ENCODE data around the gene BAD. TPM values are rescaled to one million over a fixed set of nuclear protein-coding genes. Genes with fewer than 3 reads are reported as not detected.

Gene BAD
- total RNA-seq, 4 donors from 2014 or later = 57.1 to 71.9 (median 64.4) TPM

DNA sequence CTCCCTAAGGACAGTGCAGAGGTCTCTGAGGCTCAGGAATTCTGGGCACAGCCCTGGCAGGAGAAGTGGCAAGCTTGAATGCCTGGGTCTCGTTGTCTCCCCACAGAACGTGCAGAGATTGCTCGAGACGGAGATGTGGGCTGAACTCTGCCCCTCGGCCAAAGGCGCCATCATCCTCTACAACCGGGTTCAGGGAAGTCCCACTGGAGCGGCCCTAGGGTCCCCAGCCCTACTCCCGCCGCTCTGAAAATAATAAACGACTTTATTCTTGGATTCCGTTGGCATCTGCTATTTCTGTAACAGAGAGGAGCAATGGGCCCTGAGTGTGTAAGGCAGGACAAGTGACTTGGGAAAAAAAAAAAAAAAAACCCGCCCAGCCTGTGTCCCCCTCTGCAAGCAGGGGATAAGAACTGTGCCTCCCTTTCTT, 54.7 kb downstream of the BAD start:
- H3K4me1 ChIP-seq = peaks cover 81% of the 10 kb centered on the region
- WGBS = 19% methylated on average over 13 of the region's 13 CpGs
- peak overlapping the region; percentile 90 for H3K27ac ChIP-seq

DNA sequence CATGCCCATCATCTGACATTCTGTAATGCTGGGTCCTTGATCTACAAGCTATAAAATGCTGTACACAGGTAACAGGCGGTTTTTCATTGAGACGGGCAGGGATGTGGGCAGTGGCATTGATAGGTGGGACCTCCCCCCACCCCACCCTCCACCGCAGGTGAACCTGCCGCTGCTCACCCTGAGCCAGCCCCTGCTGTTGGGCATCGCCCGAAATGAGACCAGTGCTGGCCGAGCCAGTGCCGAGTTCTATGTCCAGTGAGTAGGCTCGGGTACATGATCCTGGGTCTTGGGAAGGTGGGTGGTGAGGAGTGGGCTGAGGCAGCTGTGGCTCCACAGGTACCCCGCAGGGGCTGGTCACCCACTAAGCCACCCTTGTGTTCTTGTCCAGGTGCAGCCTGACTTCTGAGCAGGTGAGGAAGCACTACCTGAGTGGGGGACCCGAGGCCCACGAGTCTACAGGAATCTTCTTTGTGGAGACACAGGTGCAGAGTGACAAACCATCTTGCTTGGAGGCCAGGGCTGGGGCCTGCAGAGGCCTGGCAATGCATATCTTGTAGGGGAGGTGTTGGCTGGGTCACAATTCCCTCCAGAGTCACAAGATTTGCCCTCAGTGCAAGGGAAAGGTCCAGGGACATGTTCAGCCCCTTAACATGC, 55.2 kb downstream of the BAD start:
- H3K9me3 ChIP-seq = no peaks in the 10 kb centered on the region
- H3K4me1 ChIP-seq = peaks cover 86% of the 10 kb centered on the region
- TF ChIP-seq POLR2A (IDR thresholded peaks at IDR 0.05) (no peak), POLR2AphosphoS5 (IDR thresholded peaks at IDR 0.05) (no peak), EP300 (IDR thresholded peaks at IDR 0.05) (no peak)
- TF ChIP-seq, protein P1, sequence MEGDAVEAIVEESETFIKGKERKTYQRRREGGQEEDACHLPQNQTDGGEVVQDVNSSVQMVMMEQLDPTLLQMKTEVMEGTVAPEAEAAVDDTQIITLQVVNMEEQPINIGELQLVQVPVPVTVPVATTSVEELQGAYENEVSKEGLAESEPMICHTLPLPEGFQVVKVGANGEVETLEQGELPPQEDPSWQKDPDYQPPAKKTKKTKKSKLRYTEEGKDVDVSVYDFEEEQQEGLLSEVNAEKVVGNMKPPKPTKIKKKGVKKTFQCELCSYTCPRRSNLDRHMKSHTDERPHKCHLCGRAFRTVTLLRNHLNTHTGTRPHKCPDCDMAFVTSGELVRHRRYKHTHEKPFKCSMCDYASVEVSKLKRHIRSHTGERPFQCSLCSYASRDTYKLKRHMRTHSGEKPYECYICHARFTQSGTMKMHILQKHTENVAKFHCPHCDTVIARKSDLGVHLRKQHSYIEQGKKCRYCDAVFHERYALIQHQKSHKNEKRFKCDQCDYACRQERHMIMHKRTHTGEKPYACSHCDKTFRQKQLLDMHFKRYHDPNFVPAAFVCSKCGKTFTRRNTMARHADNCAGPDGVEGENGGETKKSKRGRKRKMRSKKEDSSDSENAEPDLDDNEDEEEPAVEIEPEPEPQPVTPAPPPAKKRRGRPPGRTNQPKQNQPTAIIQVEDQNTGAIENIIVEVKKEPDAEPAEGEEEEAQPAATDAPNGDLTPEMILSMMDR (IDR thresholded peaks at IDR 0.05) = no peak
- 93% methylated on average over 3 of the region's 12 CpGs for WGBS
- DNase-seq (ENCODE audit: low spot score in 2 of 2) = no peak
- H3K27me3 ChIP-seq = no peaks in the 10 kb centered on the region
- H3K36me3 ChIP-seq = no peaks in the 10 kb centered on the region
- H3K4me3 ChIP-seq = peak overlapping the region; percentile 86
- peak overlapping the region; percentile 90 for H3K27ac ChIP-seq

More for the DNA sequence above, 54.7 kb downstream of the BAD start:
- TF ChIP-seq POLR2AphosphoS5 (IDR thresholded peaks at IDR 0.05) (no peak), EP300 (IDR thresholded peaks at IDR 0.05) (no peak), POLR2A (IDR thresholded peaks at IDR 0.05) (no peak)
- TF ChIP-seq, protein P1 (IDR thresholded peaks at IDR 0.05) = no peak
- DNase-seq (ENCODE audit: low spot score in 2 of 2) = no peak
- Histone ChIP-seq H3K9me3 (no peaks in the 10 kb centered on the region), H3K36me3 (no peaks in the 10 kb centered on the region), H3K4me3 (peak overlapping the region; percentile 86), H3K27me3 (no peaks in the 10 kb centered on the region)

DNA sequence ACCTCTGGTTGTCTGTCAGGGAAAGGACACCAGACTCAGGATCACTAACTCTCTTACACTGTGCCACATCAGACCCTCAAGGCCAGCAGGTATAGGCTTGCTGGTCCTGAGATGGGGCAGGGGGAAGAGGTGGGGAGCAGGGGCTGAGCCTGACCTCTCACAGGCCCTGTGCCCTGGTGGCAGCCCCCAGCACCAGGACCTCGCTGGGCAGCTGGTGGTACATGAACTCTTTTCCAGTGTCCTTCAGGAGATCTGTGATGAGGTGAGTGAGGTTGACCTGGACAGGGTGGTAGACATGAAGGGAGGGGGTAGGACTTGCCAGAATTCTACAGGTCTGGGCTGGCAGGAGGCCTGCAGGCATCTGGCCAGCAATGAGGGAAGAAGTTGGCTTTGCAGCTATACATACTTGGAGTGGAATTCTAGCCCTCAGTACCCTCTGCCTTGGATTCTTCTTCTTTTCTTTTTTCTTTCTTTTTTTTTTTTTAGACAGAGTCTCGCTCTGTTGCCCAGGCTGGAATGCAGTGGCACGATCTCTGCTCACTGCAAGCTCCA, 57.0 kb downstream of the BAD start:
- H3K27ac ChIP-seq = no peak overlapping the region
- WGBS = 66% methylated on average over 2 of the region's 3 CpGs
- no peaks in the 10 kb centered on the region for H3K9me3 ChIP-seq
- no peak for DNase-seq (ENCODE audit: low spot score in 2 of 2)
- no peaks in the 10 kb centered on the region for H3K36me3 ChIP-seq
- peak overlapping the region; percentile 88 for H3K4me3 ChIP-seq
- H3K4me1 ChIP-seq = peaks cover 79% of the 10 kb centered on the region
- no peaks in the 10 kb centered on the region for H3K27me3 ChIP-seq
- TF ChIP-seq POLR2A (IDR thresholded peaks at IDR 0.05) (no peak), POLR2AphosphoS5 (IDR thresholded peaks at IDR 0.05) (no peak), EP300 (IDR thresholded peaks at IDR 0.05) (no peak)
- TF ChIP-seq, protein P1 (IDR thresholded peaks at IDR 0.05) = no peak

DNA sequence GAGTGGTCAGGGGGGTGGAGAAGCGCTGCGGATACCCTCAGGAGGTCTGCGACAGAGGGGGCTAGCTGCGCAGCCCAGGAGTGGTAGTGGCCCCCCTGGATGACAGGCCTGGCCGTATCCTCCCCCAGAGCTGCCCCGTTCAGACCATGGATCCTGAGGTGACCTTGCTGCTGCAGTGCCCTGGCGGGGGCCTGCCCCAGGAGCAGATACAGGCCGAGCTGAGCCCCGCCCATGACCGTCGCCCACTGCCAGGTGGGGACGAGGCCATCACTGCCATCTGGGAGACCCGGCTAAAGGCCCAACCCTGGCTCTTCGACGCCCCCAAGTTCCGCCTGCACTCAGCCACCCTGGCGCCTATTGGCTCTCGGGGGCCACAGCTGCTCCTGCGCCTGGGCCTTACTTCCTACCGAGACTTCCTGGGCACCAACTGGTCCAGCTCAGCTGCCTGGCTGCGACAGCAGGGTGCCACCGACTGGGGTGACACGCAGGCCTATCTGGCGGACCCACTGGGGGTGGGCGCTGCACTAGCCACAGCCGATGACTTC, 57.9 kb downstream of the BAD start:
- no peak for TF ChIP-seq POLR2A (IDR thresholded peaks at IDR 0.05)
- no peak for TF ChIP-seq POLR2AphosphoS5 (IDR thresholded peaks at IDR 0.05)
- no peak for TF ChIP-seq EP300 (IDR thresholded peaks at IDR 0.05)
- TF ChIP-seq, protein P1 (IDR thresholded peaks at IDR 0.05) = no peak
- H3K4me1 ChIP-seq = peaks cover 71% of the 10 kb centered on the region
- peak in 1 of 2 donors; percentile 77 for DNase-seq (ENCODE audit: low spot score in 2 of 2)
- peak overlapping the region; percentile 89 for H3K27ac ChIP-seq
- no peaks in the 10 kb centered on the region for H3K27me3 ChIP-seq
- peak overlapping the region; percentile 88 for H3K4me3 ChIP-seq
- no peaks in the 10 kb centered on the region for H3K36me3 ChIP-seq
- no peaks in the 10 kb centered on the region for H3K9me3 ChIP-seq
- WGBS = 0% methylated on average over 6 of the region's 26 CpGs

All from suprapubic skin (tissue), 4 donors.